ENCODE data around the gene ADIPOR2.
"Not testable (repeated sequence)": the region's sequence is repeated elsewhere in the genome, so short reads cannot be mapped to it uniquely, and the experiment has no call there.

ADIPOR2 gene

GRCh38 chr12:1695097-1695496 is 4.2 kb downstream of the ADIPOR2 start:
- DNase-seq; in situ Hi-C loops (cut with HindIII; ENCODE audit: low pct_ligation_motif_present, low pct_unique_long_range_greater_than_20kb, low sequenced_read_pairs): not testable (repeated sequence)

- DNase-seq = no peak
- in situ Hi-C loops (cut with HindIII; ENCODE audit: low pct_ligation_motif_present, low pct_unique_long_range_greater_than_20kb, low sequenced_read_pairs) = no loop called here
Measured at GRCh38 chr12:1695886-1696670, 5.2 kb downstream of the ADIPOR2 start.

DNA sequence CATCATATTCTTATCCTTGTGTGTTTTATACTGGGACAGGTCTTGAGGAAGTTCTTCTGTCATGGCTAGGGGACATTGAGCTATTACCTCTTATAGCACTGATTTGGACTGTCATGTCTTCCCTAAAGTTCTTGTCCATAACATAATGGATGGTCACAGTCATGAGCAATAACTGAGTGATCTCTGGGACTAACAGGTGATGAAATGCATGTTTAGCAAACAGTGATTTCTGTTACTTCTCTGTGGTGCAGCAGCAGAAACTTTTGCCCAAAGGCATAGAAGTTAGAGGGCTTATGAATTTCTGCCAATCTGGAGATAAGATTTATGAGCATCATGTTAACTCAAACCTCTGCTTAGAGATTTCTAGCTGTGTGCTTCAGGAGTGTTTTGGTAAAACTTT is 5.9 kb downstream of the ADIPOR2 start:
- no peak for DNase-seq
- in situ Hi-C loops (cut with HindIII; ENCODE audit: low pct_ligation_motif_present, low pct_unique_long_range_greater_than_20kb, low sequenced_read_pairs) = no loop called here

GRCh38 chr12:1697271-1697670 is 6.4 kb downstream of the ADIPOR2 start:
- no peak for DNase-seq
- in situ Hi-C loops (cut with HindIII; ENCODE audit: low pct_ligation_motif_present, low pct_unique_long_range_greater_than_20kb, low sequenced_read_pairs) = no loop called here

DNA sequence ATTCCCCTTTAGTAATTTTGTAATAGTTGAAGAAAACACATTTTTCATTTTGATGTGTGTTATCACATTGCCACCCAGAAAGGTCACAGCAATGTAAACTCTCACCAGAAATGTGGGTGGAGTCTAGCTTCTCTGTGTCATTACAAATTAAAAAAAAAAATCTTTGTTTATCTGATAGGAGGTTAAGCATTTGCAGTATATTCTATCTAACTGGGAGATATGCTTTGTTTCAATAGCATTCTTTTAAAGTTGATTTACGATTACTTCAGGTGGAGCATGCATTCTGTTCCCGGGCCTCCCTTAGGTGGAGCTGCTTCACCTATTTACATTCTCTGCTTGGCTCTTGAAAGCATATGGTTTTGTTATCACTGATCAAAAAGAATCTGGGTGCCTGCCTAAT is 7.8 kb downstream of the ADIPOR2 start:
- DNase-seq = no peak
- in situ Hi-C loops (cut with HindIII; ENCODE audit: low pct_ligation_motif_present, low pct_unique_long_range_greater_than_20kb, low sequenced_read_pairs) = no loop called here

DNA sequence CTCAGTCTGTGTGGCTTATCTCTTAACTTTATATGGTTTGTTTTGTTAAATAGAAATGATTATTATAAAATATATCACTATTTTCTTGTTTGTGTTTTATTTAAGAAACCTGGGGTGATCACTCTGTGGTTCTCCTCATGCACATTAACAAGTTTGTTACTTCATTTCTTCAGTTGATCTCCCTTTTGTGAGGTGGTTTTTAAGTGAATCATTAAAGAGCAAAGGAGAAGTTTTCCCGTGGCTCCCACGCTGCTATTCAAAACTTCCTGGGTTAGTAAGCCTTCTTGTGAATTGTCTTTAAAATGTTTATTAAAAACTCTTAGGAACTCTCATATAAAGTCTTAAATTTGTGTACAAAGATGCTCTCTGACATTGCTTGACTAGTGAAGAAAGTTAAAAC is 11.8 kb downstream of the ADIPOR2 start:
- DNase-seq = no peak

DNA sequence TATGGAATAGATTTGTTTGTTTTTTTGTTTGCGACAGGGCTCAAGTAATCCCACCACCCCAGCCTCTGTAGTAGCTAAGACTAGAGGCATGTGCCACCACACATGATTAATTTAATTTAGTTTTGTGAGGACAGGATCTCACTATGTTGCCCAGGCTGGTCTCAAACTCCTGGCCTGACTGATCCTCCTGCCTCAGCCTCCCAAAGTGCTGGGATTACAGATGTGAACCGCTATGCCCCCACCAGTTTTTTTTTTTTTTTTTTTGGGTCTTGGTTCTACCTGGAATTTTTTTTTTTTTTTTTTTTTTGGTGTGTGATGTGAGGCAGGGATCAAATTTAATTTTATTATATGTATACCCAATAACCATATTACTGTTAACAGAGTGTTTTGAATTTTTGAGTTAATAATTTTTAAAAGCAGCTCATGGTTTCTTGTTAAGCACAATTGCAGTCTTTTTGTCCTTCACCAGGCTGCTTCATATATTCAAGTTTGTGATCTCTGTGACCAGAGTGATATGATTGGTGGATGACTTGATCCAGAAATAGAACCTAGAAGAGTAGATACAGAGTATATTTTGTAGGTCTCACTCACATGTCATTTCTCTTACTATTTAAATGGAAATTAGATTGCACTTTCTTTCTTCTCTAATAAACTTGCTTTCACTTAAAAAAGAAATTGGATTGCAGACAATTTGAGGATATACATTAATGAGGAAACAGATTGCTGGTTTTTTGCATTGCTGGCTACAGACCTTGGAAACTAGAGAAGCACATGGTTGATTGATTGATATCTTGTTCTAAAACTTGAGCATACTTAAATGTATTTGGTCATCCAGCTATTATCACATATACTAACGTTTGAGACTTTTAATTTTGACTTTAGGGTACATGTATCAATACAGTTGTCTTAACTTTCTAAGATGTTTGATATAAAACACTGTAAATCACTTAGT is 13.2 kb downstream of the ADIPOR2 start:
- in situ Hi-C loops (cut with HindIII; ENCODE audit: low pct_ligation_motif_present, low pct_unique_long_range_greater_than_20kb, low sequenced_read_pairs) = no loop called here
- DNase-seq = no peak

More for the DNA sequence above, 11.8 kb downstream of the ADIPOR2 start:
- in situ Hi-C loops (cut with HindIII; ENCODE audit: low pct_ligation_motif_present, low pct_unique_long_range_greater_than_20kb, low sequenced_read_pairs) = no loop called here

- in situ Hi-C loops (cut with HindIII; ENCODE audit: low pct_ligation_motif_present, low pct_unique_long_range_greater_than_20kb, low sequenced_read_pairs) = no loop called here
- no peak for DNase-seq
Measured at GRCh38 chr12:1705774-1706631, 15.1 kb downstream of the ADIPOR2 start.

DNA sequence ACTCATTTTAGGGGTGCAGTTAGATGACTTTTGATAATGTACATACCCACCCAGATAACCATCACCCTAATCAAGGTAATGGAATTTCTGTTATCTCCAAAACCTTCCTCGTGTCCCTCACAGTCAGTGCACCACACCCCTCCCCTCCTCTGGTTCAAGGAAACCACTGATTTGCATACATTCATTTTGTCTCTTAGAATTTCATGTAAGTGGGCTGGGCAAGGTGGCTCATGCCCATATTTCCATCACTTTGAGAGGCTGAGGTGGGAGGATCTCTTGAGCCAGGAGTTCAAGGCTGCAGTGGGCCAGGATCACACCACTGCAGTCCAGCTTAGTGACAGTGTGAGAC is 15.7 kb downstream of the ADIPOR2 start:
- in situ Hi-C loops (cut with HindIII; ENCODE audit: low pct_ligation_motif_present, low pct_unique_long_range_greater_than_20kb, low sequenced_read_pairs) = no loop called here
- DNase-seq = no peak

- in situ Hi-C loops (cut with HindIII; ENCODE audit: low pct_ligation_motif_present, low pct_unique_long_range_greater_than_20kb, low sequenced_read_pairs) = no loop called here
- DNase-seq = no peak
Measured at GRCh38 chr12:1707051-1707450, 16.2 kb downstream of the ADIPOR2 start.

DNA sequence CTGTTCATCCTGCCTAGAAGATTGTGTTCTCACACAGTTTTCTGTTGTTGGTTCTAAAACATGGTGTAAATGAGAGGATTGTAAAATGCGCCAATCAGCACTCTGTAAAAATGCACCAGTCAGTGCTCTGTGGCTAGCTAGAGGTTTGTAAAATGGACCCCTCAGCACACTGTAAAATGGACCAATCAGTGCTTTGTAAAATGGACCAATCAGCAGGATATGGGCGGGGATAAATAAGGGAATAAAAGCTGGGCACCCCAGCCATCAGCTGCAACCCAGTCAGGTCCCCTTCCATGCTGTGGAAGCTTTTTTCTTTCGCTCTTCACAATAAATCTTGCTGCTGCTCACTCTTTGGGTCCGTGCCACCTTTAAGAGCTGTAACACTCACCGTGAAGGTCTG is 19.1 kb downstream of the ADIPOR2 start:
- DNase-seq; in situ Hi-C loops (cut with HindIII; ENCODE audit: low pct_ligation_motif_present, low pct_unique_long_range_greater_than_20kb, low sequenced_read_pairs): not testable (repeated sequence)

DNA sequence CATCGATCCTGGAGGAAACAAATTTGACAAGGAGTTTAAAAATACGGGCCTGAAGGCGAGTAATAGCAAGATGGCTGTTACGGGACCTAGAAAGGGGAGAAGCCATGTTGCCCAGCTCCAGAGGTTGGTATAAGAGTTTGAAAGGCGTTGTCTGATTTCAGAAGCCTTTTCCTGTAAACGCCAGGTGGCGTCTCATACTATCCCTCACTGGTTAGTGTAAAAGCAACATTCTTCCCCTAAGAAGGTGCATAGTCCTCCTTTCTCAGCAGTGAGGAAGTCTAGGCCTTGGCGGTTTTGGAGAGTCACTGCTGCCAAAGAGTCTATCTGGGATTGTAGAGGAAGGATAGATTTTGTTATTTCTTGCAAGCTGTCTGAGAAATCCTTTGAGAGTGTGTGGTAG is 20.0 kb downstream of the ADIPOR2 start:
- DNase-seq; in situ Hi-C loops (cut with HindIII; ENCODE audit: low pct_ligation_motif_present, low pct_unique_long_range_greater_than_20kb, low sequenced_read_pairs): not testable (repeated sequence)

GRCh38 chr12:1711536-1712211 is 20.8 kb downstream of the ADIPOR2 start:
- in situ Hi-C loops (cut with HindIII; ENCODE audit: low pct_ligation_motif_present, low pct_unique_long_range_greater_than_20kb, low sequenced_read_pairs); DNase-seq: not testable (repeated sequence)

GRCh38 chr12:1712305-1712704 is 21.4 kb downstream of the ADIPOR2 start:
- in situ Hi-C loops (cut with HindIII; ENCODE audit: low pct_ligation_motif_present, low pct_unique_long_range_greater_than_20kb, low sequenced_read_pairs); DNase-seq: not testable (repeated sequence)

GRCh38 chr12:1712852-1713251 is 22.0 kb downstream of the ADIPOR2 start:
- in situ Hi-C loops (cut with HindIII; ENCODE audit: low pct_ligation_motif_present, low pct_unique_long_range_greater_than_20kb, low sequenced_read_pairs); DNase-seq: not testable (repeated sequence)

DNA sequence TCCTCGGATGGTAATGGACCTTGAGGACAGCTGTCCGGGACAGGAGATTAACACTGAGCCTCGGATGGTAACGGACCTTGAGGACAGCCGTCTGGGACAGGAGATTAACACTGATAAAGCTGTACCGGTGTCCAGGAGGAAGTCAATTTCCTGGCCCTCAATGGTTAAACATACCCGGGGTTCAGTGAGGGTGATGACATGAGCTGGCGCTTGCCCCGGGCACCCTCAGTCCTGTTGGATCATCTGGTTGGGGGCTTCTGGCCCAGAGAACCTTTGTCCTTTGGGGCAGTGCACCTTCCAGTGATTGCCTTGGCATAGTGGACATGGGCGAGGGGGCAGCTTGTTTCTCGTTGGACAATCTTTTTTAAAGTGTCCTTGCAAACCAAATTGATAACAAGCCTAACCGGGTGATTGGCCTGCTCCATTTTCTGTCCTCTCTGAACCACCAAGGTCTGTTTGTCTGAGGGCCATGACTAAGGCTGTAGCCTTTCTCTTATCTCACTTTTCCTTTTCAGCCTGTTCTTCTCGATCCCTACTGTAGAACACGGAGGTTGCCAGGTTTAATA is 23.0 kb downstream of the ADIPOR2 start:
- in situ Hi-C loops (cut with HindIII; ENCODE audit: low pct_ligation_motif_present, low pct_unique_long_range_greater_than_20kb, low sequenced_read_pairs); DNase-seq: not testable (repeated sequence)

DNA sequence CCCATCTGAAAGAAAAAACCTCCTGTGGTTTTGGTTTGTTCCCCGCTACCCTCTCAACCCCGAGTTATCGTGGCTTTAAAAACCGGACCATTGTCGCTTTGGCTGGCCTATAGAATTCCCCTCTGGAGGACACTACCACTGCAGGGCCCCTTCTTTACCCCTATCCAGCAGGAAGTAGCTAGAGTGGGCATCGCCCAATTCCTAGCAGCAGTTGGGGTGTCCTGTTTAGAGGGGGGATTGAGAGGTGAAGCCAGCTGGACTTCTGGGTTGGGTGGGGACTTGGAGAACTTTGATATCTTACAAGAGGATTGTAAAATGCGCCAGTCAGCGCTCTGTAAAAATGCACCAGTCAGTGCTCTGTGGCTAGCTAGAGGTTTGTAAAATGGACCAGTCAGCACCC is 24.6 kb downstream of the ADIPOR2 start:
- in situ Hi-C loops (cut with HindIII; ENCODE audit: low pct_ligation_motif_present, low pct_unique_long_range_greater_than_20kb, low sequenced_read_pairs) = not testable (repeated sequence)
- DNase-seq = peak; percentile 56

Measured in ACHN (cell line).